ENCODE results near the gene RFPL2. TPM values are rescaled to one million over a fixed set of nuclear protein-coding genes. Genes with fewer than 3 reads are reported as not detected.
"Not testable (repeated sequence)": the region's sequence is repeated elsewhere in the genome, so short reads cannot be mapped to it uniquely, and the experiment has no call there.

Gene RFPL2
- total RNA-seq, 1 experiment from 2014 or later = not detected

GRCh38 chr22:32164075-32164860, 40.6 kb downstream of the RFPL2 start:
- no peak for DNase-seq (ENCODE audit: low read depth)

- not testable (repeated sequence) for DNase-seq (ENCODE audit: low read depth)
Measured at GRCh38 chr22:32160411-32160810, 44.5 kb downstream of the RFPL2 start.

DNA sequence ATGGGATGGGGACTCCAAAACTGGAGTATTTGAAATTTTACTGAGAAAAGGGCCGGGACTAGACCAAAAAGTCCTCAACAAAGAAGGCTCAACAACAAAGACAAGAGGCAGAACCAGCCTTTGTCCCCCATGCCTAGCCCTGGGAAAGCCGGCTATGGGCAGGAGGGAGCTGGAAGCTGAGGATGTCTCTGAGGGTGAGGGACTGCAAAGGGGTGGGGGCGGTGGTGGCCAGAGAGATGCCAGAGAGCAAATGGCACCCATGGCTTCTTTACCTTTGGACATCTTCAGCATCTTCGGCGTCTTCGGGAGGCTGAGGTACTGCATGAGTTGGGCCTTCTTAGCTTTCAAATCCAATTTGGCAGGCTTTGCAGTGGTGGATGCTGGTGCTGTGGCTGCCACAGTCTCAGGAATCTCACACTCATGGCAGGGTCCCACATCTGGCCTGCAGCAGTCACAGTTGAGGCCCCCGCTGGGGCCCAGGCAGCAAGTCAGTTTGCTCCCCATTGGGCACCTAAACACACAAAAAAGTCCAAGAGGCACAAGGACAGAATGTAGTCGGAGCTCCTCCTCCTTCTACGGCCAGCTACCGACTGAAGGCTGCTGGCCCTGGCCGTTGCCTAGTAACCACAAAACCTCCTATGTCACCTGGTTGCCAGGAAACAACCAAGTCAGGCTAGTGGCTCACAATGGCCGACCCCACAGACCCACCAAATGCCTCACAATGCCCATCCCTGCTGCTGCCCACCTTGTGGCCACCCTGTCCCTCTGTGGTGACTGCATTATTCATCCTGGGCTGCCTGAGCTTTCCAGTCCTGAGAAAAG, 46.0 kb downstream of the RFPL2 start, which contains the start of gene C22orf42:
Gene C22orf42 (minus strand): TSS at position 592 of the 822 bp plus-strand sequence. CDS start 88 bp downstream, at position 504.
- DNase-seq (ENCODE audit: low read depth) = no peak

DNA sequence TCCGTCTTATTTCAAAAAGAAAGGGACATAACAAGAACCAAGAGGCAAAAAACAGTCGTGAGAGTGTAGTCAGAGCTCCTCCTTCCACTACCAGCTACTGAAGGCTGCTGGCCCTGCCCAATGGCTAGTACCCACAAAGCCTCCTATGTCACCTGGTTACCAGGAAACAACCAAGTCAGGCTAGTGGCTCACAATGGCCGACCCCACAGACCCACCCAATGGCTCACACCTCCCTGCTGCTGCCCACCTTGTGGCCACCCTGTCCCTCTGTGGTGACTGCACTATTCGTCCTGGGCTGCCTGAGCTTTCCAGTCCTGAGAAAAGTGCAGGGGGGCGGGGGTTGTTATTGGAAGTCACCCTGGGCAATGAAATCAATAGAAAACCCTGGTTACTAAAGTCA, 47.2 kb downstream of the RFPL2 start:
- DNase-seq (ENCODE audit: low read depth) = not testable (repeated sequence)

DNA sequence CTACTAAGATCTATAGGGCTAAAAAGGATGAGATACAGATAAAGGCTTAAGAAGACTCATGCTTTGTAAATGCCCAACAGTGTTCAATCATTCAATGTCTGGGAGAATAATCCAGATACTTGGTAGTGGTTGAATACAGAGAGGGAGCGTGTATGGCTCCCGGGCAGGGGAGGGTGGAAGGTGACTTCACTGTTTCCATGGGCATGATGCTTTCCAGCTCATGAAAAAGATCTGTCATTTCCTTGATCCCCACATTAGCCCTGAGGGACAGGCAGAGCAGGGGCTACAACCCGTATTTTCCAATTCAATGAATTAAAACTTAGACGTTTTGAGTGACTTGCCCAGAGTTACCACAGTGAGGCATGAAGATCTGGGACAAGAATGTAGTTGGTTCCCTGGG, 50.1 kb downstream of the RFPL2 start:
- DNase-seq (ENCODE audit: low read depth) = not testable (repeated sequence)

DNA sequence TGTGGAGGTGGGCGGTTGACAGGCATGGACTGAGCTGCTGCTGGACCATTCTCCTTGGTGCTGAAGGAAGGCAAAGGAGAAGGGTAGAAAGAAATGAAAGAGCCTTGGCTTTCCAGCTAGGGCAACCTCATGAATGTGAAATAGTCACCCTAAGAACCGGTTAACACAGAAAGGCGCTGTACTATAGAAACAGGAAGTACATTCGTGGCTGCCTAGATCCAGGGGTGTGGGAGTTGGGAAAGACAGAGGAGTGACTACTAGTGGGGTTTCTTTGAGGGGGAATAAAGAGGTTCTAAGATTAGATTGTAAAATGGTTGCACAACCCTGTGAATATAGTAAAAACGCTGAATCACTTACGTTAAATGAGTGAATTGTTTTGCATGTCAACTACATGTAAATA, 53.2 kb downstream of the RFPL2 start:
- not testable (repeated sequence) for DNase-seq (ENCODE audit: low read depth)

DNA sequence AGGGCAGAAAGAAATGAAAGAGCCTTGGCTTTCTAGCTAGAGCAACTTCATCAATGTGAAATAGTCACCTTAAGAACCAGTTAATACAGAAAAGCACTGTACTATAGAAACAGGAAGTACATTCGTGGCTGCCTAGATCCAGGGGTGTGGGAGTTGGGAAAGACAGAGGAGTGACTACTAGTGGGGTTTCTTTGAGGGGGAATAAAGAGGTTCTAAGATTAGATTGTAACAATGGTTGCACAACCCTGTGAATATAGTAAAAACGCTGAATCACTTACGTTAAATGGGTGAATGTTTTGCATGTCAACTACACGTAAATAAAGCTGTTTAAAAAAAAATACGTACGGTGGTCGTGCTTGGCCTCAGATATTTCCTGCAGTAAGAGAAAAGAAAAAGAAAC, 54.2 kb downstream of the RFPL2 start:
- DNase-seq (ENCODE audit: low read depth) = not testable (repeated sequence)

GRCh38 chr22:32148372-32148771, 56.5 kb downstream of the RFPL2 start:
- DNase-seq (ENCODE audit: low read depth) = not testable (repeated sequence)

DNA sequence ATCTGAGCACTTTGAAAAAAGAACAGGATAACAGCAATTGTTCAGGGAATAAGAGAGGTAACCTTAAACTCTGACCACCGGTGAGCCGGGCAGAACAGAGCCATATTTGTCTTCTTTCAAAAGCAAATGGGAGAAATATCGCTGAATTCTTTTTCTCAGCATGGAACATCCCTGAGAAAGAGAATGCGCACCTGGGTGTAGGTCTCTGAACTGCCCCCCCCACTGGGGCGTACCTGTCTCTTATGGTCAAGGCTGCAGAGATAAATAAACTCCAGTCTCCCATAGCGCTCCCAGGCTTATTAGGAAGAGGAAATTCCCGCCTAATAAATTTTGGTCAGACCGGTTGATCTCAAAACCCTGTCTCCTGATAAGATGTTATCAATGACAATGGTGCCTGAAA, 57.7 kb downstream of the RFPL2 start:
- DNase-seq (ENCODE audit: low read depth) = not testable (repeated sequence)

GRCh38 chr22:32144496-32145274, 60.2 kb downstream of the RFPL2 start:
- no peak for DNase-seq (ENCODE audit: low read depth)

DNA sequence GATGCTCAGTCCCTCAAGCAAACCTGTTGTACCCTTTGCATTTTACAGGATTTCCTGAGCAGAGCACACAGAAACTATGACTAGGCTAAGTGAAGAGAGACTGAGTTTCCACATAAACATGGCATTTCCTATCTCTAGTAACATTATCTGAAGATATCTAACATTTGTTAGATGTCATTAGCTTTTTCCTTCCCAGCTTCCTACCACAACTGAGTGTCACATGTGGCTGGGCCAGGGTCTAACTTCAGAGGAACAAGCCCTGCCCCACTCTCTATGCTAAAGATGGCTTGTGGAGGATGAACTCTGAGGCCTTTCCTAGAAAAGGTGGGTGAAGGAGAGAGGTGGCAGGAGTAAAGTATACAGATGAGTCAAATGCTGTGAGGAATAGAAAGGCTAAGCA, 62.3 kb downstream of the RFPL2 start:
- DNase-seq (ENCODE audit: low read depth) = no peak

- not testable (repeated sequence) for DNase-seq (ENCODE audit: low read depth)
Measured at GRCh38 chr22:32140688-32141087, 64.2 kb downstream of the RFPL2 start.

Other genes with a start within 250 kb of the RFPL2 start
- gene SLC5A1, start 161.8 kb downstream of the RFPL2 start, total RNA-seq (2014; rRNA removed; shearing (Covaris generic)) = not detected in 2 replicates
- not detected in 2 replicates for gene C22orf42, start 45.8 kb downstream of the RFPL2 start, total RNA-seq (2014; rRNA removed; shearing (Covaris generic))
- not detected in 2 replicates for gene SLC5A4, start 50.3 kb upstream of the RFPL2 start, total RNA-seq (2014; rRNA removed; shearing (Covaris generic))
- gene RFPL3, start 152.8 kb upstream of the RFPL2 start, total RNA-seq (2014; rRNA removed; shearing (Covaris generic)) = not detected in 2 replicates
- gene RTCB, start 207.2 kb upstream of the RFPL2 start, total RNA-seq (2014; rRNA removed; shearing (Covaris generic)) = 74.9 and 101 TPM in 2 replicates